Suprapubic skin (tissue), 4 donors: ENCODE results near the gene DLG1.

Experiments
- CTCF ChIP-seq, 2 donors: fragments of 200-600 bp in 1 of 2; fragments of 450-650 bp in 1 of 2; sonication (generic) in 1 of 2; IDR thresholded peaks; one replicate each; pipeline ENCODE4 v1.5.1; 2016 to 2019; ENCODE audit warnings: antibody characterized with exemption in 2 of 2, mild to moderate bottlenecking in 1 of 2, moderate library complexity in 1 of 2
- EP300 ChIP-seq: sonication (generic); formaldehyde crosslinking; IDR thresholded peaks from one replicate; pipeline ENCODE4 v1.6.1; 2017; ENCODE audit warnings: antibody characterized with exemption
- POLR2AphosphoS5 ChIP-seq, 3 donors: sonication (generic); formaldehyde crosslinking; IDR thresholded peaks; one replicate each; pipeline ENCODE4 v1.6.1; 2017; ENCODE audit warnings: antibody characterized with exemption in 3 of 3

GRCh38 chr3:197009532-197010019, 288.8 kb downstream of the DLG1 start:
- TF ChIP-seq CTCF (IDR thresholded peaks at IDR 0.05) (no peak), POLR2AphosphoS5 (IDR thresholded peaks at IDR 0.05) (no peak), EP300 (no peak)
